SU-DHL-6 (cell line): Measurements from ENCODE around the gene NUBPL.

Experiments
- CTCF ChIP-seq: fragments of 200-600 bp; sonication (generic); IDR thresholded peaks from one replicate; pipeline ENCODE4 v1.5.1; 2017; ENCODE audit warnings: antibody characterized with exemption, mild to moderate bottlenecking, low read length, moderate library complexity; ENCODE audit not compliant: insufficient read depth, poor library complexity, severe bottlenecking
- EZH2phosphoT487 ChIP-seq: fragments of 200-600 bp; sonication (generic), shearing (Covaris generic); conservative IDR thresholded peaks from 2 replicates; pipeline ENCODE4 v1.6.1; 2018; ENCODE audit warnings: mild to moderate bottlenecking, antibody characterized with exemption, low read length, moderate library complexity, mixed read lengths

- TF ChIP-seq CTCF, result no peak
- TF ChIP-seq EZH2phosphoT487, result no peak
These were observed 341.9 kb downstream of the NUBPL start for GRCh38 chr14:31902945-31903646.
